DOHH2 (cell line): ENCODE results near the gene SCN1A.

ENCODE experiments used
- H3F3A ChIP-seq: fragments of 200-600 bp; sonication (generic), shearing (Covaris generic); 2 replicates; pipeline ENCODE4 v1.6.0; 2016; ENCODE audit warnings: antibody characterized with exemption, mild to moderate bottlenecking; ENCODE audit not compliant: control insufficient read depth, insufficient read depth
- H3K27ac ChIP-seq: fragments of 200-600 bp; sonication (generic); 2 replicates; pipeline ENCODE4 v1.5.1; 2014; ENCODE audit warnings: low read depth, mild to moderate bottlenecking, low read length, moderate library complexity
- H3K27me3 ChIP-seq: fragments of 200-600 bp; sonication (generic); 2 replicates; pipeline ENCODE4 v1.6.1; 2014; ENCODE audit warnings: mild to moderate bottlenecking, low read length, mixed read lengths; ENCODE audit not compliant: control insufficient read depth
- H3K36me3 ChIP-seq: fragments of 200-600 bp; sonication (generic); 2 replicates; pipeline ENCODE4 v1.6.1; 2014; ENCODE audit warnings: mild to moderate bottlenecking, low read length, moderate library complexity, mixed read lengths; ENCODE audit not compliant: control insufficient read depth
- H3K4me1 ChIP-seq: fragments of 200-600 bp; sonication (generic); 2 replicates; pipeline ENCODE4 v1.6.1; 2014; ENCODE audit warnings: mild to moderate bottlenecking, low read length, mixed read lengths; ENCODE audit not compliant: control insufficient read depth
- H3K4me2 ChIP-seq: fragments of 200-600 bp; sonication (generic); 2 replicates; pipeline ENCODE4 v1.6.0; 2014; ENCODE audit warnings: mild to moderate bottlenecking, low read length, moderate library complexity
- H3K4me3 ChIP-seq: fragments of 200-600 bp; sonication (generic); 2 replicates; pipeline ENCODE4 v1.5.1; 2014; ENCODE audit warnings: mild to moderate bottlenecking, low read length, mixed read lengths
- H3K79me2 ChIP-seq: fragments of 200-600 bp; sonication (generic); 2 replicates; pipeline ENCODE4 v1.6.1; 2014; ENCODE audit warnings: mild to moderate bottlenecking, low read length, mixed read lengths; ENCODE audit not compliant: control insufficient read depth
- H3K9me2 ChIP-seq: fragments of 200-600 bp; sonication (generic); replicated peaks from 2 replicates; pipeline ENCODE4 v1.6.1; 2014; ENCODE audit warnings: mild to moderate bottlenecking, low read length, mixed read lengths; ENCODE audit not compliant: control insufficient read depth
- H3K9me3 ChIP-seq: fragments of 200-600 bp; sonication (generic); 2 replicates; pipeline ENCODE4 v1.6.1; 2014; ENCODE audit warnings: antibody characterized with exemption, low read length, mixed read lengths; ENCODE audit not compliant: control insufficient read depth, insufficient read depth
- H4K20me1 ChIP-seq: fragments of 200-600 bp; sonication (generic); 2 replicates; pipeline ENCODE4 v1.6.0; 2014; ENCODE audit warnings: low read depth, mild to moderate bottlenecking, antibody characterized with exemption, low read length, moderate library complexity; ENCODE audit not compliant: control insufficient read depth, insufficient read depth
- CTCF ChIP-seq: fragments of 200-600 bp; sonication (generic); IDR thresholded peaks from one replicate; pipeline ENCODE4 v1.5.1; 2014; ENCODE audit warnings: antibody characterized with exemption, mild to moderate bottlenecking, low read depth, low read length; ENCODE audit not compliant: poor library complexity, severe bottlenecking
- EZH2phosphoT487 ChIP-seq: fragments of 200-600 bp; sonication (generic); IDR thresholded peaks from 2 replicates; pipeline ENCODE4 v1.6.1; 2017; ENCODE audit warnings: borderline replicate concordance, mild to moderate bottlenecking, antibody characterized with exemption, low read length, moderate library complexity, mixed read lengths

Gene SCN1A

GRCh38 chr2:166154685-166155338, 27.0 kb upstream of the SCN1A start:
- no peak for TF ChIP-seq EZH2phosphoT487
- TF ChIP-seq CTCF, result no peak
- no peak overlapping the region for H3K27ac ChIP-seq
- H3K4me3 ChIP-seq, result no peak overlapping the region
- no peaks in the 10 kb centered on the region for H3K79me2 ChIP-seq
- H4K20me1 ChIP-seq, result no peaks in the 10 kb centered on the region
- no peaks in the 10 kb centered on the region for H3K9me2 ChIP-seq
- H3K36me3 ChIP-seq, result no peaks in the 10 kb centered on the region
- no peaks in the 10 kb centered on the region for H3K9me3 ChIP-seq
- peaks cover 3% of the 10 kb centered on the region for H3K27me3 ChIP-seq
- H3K4me1 ChIP-seq, result no peaks in the 10 kb centered on the region
- H3F3A ChIP-seq, result no peaks in the 10 kb centered on the region
- H3K4me2 ChIP-seq, result no peak overlapping the region

GRCh38 chr2:166152064-166152463, 24.2 kb upstream of the SCN1A start:
- no peaks in the 10 kb centered on the region for H3K9me2 ChIP-seq
- H3K4me2 ChIP-seq, result no peak overlapping the region
- H3K36me3 ChIP-seq, result no peaks in the 10 kb centered on the region
- H3K27ac ChIP-seq, result no peak overlapping the region
- no peaks in the 10 kb centered on the region for H3K79me2 ChIP-seq
- H3F3A ChIP-seq, result no peaks in the 10 kb centered on the region
- H3K27me3 ChIP-seq, result no peaks in the 10 kb centered on the region; the same call in 1 of the 2 replicates
- H3K4me1 ChIP-seq, result no peaks in the 10 kb centered on the region
- H3K4me3 ChIP-seq, result no peak overlapping the region
- no peak for TF ChIP-seq EZH2phosphoT487
- H3K9me3 ChIP-seq, result no peaks in the 10 kb centered on the region
- no peaks in the 10 kb centered on the region for H4K20me1 ChIP-seq

- Histone ChIP-seq H3K9me3 (no peaks in the 10 kb centered on the region), H3F3A (no peaks in the 10 kb centered on the region), H3K9me2 (no peaks in the 10 kb centered on the region), H3K4me3 (no peak overlapping the region), H4K20me1 (no peaks in the 10 kb centered on the region), H3K4me2 (no peak overlapping the region), H3K36me3 (no peaks in the 10 kb centered on the region), H3K79me2 (no peaks in the 10 kb centered on the region), H3K27ac (no peak overlapping the region), H3K27me3 (no peaks in the 10 kb centered on the region), H3K4me1 (no peaks in the 10 kb centered on the region)
- TF ChIP-seq CTCF (no peak), EZH2phosphoT487 (no peak)
Measured at GRCh38 chr2:166148500-166149400, 20.9 kb upstream of the SCN1A start.

- no peak for TF ChIP-seq CTCF
- no peak for TF ChIP-seq EZH2phosphoT487
- Histone ChIP-seq H3K36me3 (no peaks in the 10 kb centered on the region), H3K27ac (no peak overlapping the region), H3F3A (no peaks in the 10 kb centered on the region), H3K4me3 (no peak overlapping the region), H3K4me1 (no peaks in the 10 kb centered on the region), H4K20me1 (no peaks in the 10 kb centered on the region), H3K79me2 (no peaks in the 10 kb centered on the region), H3K9me3 (no peaks in the 10 kb centered on the region), H3K4me2 (no peak overlapping the region), H3K9me2 (no peaks in the 10 kb centered on the region), H3K27me3 (no peaks in the 10 kb centered on the region)
Measured at GRCh38 chr2:166147883-166148282, 20.1 kb upstream of the SCN1A start.
